ENCODE results near the gene NOL9.

DNA sequence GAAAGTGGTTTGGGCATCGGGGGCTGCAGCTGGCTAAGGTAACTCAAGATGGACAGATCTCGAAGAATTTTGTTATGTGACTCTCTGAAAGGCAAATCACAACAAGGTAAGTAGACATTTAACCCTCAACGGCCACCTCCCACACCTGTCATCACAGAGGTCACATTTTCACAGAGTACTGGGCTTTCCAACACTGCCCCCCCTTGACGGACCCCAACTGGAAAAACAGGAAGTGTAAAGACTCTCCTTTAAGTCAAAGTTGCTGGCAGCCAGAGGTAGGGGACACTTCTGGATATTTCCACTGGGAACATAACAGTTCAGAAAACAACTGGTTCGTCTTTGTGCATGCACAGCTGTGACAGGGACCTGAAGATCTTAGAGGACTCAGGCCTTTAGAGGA, 22.3 kb downstream of the NOL9 start:
- TF ChIP-seq EZH2phosphoT487 (IDR thresholded peaks at IDR 0.05; ENCODE audit: borderline replicate concordance, low read depth) (no peak), CHD2 (IDR thresholded peaks at IDR 0.05; ENCODE audit: low read length, partially characterized antibody) (no peak), GABPA (IDR thresholded peaks at IDR 0.05; ENCODE audit: low read depth) (no peak), SIN3A (IDR thresholded peaks at IDR 0.05; ENCODE audit: borderline replicate concordance, low read depth, low read length) (no peak), NRF1 (IDR thresholded peaks at IDR 0.05; ENCODE audit: low read depth, low read length) (no peak), TEAD4 (IDR thresholded peaks at IDR 0.05; ENCODE audit: borderline replicate concordance, insufficient read depth) (no peak), RFX5 (IDR thresholded peaks at IDR 0.05; ENCODE audit: low read length) (no peak), POLR2AphosphoS5 (IDR thresholded peaks at IDR 0.05; ENCODE audit: low read depth, low read length) (no peak), YY1 (IDR thresholded peaks at IDR 0.05; ENCODE audit: low read depth) (no peak), SMC3 (IDR thresholded peaks at IDR 0.05; ENCODE audit: low read depth, low read length) (no peak)
- TF ChIP-seq, protein P1, sequence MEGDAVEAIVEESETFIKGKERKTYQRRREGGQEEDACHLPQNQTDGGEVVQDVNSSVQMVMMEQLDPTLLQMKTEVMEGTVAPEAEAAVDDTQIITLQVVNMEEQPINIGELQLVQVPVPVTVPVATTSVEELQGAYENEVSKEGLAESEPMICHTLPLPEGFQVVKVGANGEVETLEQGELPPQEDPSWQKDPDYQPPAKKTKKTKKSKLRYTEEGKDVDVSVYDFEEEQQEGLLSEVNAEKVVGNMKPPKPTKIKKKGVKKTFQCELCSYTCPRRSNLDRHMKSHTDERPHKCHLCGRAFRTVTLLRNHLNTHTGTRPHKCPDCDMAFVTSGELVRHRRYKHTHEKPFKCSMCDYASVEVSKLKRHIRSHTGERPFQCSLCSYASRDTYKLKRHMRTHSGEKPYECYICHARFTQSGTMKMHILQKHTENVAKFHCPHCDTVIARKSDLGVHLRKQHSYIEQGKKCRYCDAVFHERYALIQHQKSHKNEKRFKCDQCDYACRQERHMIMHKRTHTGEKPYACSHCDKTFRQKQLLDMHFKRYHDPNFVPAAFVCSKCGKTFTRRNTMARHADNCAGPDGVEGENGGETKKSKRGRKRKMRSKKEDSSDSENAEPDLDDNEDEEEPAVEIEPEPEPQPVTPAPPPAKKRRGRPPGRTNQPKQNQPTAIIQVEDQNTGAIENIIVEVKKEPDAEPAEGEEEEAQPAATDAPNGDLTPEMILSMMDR (IDR thresholded peaks at IDR 0.05): no peak
- TF ChIP-seq, protein P2, sequence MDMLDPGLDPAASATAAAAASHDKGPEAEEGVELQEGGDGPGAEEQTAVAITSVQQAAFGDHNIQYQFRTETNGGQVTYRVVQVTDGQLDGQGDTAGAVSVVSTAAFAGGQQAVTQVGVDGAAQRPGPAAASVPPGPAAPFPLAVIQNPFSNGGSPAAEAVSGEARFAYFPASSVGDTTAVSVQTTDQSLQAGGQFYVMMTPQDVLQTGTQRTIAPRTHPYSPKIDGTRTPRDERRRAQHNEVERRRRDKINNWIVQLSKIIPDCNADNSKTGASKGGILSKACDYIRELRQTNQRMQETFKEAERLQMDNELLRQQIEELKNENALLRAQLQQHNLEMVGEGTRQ (IDR thresholded peaks at IDR 0.05; ENCODE audit: borderline replicate concordance, low read depth, low read length): no peak
- TF ChIP-seq, protein P3, sequence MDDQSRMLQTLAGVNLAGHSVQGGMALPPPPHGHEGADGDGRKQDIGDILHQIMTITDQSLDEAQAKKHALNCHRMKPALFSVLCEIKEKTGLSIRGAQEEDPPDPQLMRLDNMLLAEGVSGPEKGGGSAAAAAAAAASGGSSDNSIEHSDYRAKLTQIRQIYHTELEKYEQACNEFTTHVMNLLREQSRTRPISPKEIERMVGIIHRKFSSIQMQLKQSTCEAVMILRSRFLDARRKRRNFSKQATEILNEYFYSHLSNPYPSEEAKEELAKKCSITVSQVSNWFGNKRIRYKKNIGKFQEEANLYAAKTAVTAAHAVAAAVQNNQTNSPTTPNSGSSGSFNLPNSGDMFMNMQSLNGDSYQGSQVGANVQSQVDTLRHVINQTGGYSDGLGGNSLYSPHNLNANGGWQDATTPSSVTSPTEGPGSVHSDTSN (IDR thresholded peaks at IDR 0.05): no peak
- TF ChIP-seq, protein P4, sequence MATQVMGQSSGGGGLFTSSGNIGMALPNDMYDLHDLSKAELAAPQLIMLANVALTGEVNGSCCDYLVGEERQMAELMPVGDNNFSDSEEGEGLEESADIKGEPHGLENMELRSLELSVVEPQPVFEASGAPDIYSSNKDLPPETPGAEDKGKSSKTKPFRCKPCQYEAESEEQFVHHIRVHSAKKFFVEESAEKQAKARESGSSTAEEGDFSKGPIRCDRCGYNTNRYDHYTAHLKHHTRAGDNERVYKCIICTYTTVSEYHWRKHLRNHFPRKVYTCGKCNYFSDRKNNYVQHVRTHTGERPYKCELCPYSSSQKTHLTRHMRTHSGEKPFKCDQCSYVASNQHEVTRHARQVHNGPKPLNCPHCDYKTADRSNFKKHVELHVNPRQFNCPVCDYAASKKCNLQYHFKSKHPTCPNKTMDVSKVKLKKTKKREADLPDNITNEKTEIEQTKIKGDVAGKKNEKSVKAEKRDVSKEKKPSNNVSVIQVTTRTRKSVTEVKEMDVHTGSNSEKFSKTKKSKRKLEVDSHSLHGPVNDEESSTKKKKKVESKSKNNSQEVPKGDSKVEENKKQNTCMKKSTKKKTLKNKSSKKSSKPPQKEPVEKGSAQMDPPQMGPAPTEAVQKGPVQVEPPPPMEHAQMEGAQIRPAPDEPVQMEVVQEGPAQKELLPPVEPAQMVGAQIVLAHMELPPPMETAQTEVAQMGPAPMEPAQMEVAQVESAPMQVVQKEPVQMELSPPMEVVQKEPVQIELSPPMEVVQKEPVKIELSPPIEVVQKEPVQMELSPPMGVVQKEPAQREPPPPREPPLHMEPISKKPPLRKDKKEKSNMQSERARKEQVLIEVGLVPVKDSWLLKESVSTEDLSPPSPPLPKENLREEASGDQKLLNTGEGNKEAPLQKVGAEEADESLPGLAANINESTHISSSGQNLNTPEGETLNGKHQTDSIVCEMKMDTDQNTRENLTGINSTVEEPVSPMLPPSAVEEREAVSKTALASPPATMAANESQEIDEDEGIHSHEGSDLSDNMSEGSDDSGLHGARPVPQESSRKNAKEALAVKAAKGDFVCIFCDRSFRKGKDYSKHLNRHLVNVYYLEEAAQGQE (IDR thresholded peaks at IDR 0.05; ENCODE audit: low read depth, low read length): no peak
